HT-29 (cell line): ENCODE results near the gene CSF3R. TPM values are rescaled to one million over a fixed set of nuclear protein-coding genes. Genes with fewer than 3 reads are reported as not detected.

ENCODE experiments used
- DNase-seq: peaks from one replicate; pipeline ENCODE4 v3.0.0-alpha.2; 2015; ENCODE audit warnings: low spot score
- total RNA-seq: library from RNA; depleted of rRNA; stranded (reverse); fragments of >200 nt; shearing (Covaris generic); gene quantifications from 2 replicates; pipeline ENCODE4 v1.2.3, GENCODE V29; 2014

Gene CSF3R
- total RNA-seq, 1 experiment from 2014 or later, result not detected

DNA sequence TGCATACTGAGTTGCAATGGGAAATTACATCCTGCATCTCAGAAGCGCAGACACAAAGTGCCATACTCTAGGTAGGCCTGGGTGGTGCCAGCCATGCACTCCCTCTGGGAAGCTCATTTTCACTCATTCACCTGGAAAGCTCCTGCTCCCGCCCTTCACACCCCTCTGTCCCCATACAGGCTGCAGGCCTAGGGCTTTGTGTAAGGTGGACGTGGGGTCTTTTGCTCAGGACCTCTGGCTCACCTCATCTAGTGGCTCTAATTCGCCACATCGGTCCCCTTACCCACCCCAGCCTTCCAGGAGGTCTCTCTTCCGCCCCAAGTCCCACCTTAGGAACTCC is 19.3 kb downstream of the CSF3R start:
- peak; percentile 41 for DNase-seq

DNA sequence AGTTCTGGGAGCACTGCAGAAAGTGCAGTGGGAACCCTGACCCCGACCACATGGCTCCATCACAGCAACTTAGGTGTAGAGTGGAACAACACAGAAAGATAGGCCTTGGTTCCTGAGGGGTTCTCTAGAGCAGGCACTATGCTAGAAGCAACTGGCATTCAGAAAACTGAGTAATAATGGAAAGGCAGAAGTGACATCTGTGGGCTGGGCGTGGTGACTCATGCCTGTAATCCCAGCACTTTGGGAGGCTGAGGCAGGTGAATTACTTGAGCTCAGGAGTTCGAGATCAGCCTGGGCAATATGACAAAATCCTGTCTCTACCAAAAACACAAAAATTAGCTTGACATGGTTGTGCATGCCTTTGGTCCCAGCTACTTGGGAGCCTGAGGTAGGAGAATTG is 23.8 kb downstream of the CSF3R start:
- no peak for DNase-seq

DNA sequence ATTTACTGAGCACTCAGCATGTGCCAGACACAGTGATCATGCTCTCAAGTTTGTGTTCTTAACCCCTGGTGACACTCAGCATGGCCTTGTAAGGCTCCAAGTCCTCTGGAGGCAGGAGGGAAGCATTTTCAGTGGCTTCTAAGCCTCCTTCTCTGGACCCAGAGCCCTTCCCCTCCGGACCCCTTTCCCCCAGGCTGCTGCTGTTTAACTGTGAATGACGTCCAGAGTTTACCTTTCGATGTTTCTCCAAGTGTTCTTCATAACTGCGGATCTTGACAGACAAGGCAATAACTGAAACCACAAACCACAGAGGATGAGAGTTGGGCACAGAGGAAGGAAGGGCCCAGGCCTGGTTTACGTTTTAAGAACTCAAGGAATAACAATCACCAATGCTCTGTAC is 25.0 kb downstream of the CSF3R start:
- DNase-seq, result no peak

GRCh38 chr1:36456391-36456928 is 26.3 kb downstream of the CSF3R start:
- no peak for DNase-seq

GRCh38 chr1:36455386-36455785 is 27.3 kb downstream of the CSF3R start:
- DNase-seq, result no peak

- DNase-seq, result no peak
Observed at GRCh38 chr1:36453600-36454388, 28.9 kb downstream of the CSF3R start.

DNA sequence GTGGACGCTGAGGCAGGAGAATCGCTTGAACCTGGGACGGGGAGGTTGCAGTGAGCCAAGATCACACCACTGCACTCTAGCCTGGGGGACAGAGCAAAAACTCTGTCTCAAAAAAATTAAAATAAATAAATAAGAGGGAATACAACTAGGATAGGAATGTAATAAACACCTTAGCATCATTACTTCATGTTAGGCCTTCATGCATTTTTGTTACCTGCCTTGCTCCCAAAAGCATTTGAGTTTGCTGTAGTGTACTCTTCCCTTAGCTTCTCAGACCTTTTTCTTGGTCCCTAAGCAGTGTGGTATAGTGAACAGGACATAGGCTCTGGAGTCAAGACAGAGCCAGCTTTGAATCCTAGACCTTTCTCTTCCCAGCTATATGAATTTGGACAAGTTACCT is 29.7 kb downstream of the CSF3R start:
- DNase-seq, result no peak

GRCh38 chr1:36450919-36451305 is 31.8 kb downstream of the CSF3R start:
- DNase-seq, result no peak

DNA sequence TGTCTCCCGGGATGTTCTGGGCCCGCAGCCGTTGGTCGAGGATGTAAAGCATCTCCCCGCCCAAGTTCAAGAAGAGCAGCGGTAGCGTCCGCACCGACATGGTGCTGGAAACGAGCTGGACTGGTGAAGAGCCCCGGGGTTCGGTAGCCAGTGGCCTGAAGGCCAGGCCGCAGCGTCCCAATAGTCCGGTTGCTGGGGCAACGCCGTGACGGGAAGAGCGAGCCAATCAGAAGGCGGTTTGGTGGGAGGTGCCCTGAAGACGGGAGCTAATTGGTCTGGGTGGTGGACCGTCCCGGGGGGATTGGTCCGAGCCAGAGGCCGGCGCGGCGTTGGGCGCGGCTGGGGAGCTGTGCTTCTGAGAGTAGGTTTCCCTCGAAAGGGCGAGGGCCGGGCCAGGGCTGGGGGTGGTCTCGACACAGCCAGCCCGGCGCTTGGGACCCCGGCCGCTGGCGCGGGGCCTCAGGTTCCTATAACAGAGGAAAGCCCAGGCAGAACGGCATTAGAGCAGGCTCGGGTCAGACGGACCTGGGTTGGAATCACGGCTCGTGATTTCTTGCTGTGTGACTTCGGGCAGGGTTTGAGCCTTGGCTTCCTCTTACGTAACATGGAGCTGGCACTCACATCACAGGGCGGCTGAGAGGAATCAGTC is 32.3 kb downstream of the CSF3R start, which contains the start of gene OSCP1:
Gene OSCP1, minus strand, starts transcription at position 182 of the 649 bp plus-strand sequence. Its CDS starts 82 bp downstream, at position 100.
- DNase-seq, result peak; percentile 98

GRCh38 chr1:36448530-36449056 is 34.1 kb downstream of the CSF3R start:
- no peak for DNase-seq

DNA sequence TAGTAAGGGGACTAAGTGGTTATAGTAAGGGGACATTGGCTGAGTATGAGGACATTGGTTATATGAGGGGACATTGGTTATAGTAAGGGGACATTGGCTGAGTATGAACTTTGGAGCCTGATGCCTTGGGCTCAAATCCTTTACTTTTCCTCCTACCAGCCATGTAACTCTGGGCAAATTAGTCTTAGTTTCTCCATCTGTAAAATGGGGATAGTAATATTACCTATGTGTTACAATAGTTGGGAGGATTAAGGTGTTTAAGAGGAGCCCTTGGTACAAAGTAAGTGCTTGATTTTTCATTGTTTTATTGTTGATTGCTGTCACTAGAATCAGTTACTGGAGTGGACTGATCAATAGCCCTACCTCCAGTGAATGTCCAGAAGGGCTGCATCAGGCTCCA is 35.3 kb downstream of the CSF3R start:
- DNase-seq, result no peak

GRCh38 chr1:36446746-36447145 is 36.0 kb downstream of the CSF3R start:
- no peak for DNase-seq

DNA sequence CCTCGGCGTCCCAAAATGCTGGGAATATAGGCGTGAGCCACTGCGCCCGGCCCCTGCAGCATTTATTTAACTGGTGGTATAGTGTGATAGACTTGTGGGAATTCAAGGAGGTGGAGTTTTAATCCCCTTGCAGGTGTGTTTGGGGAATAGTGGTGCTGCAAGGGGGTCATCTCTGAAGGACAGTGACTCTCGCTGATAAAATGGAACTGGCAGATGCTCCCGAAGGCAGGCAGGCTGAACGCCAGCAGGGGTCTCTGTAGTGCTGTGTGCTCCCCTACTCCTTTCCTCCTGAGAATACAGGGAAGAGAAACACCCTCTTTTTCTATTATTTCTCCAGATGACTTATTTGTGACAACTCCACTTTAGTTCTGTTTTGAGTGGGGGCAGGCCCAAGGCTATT is 36.4 kb downstream of the CSF3R start:
- peak; percentile 22 for DNase-seq

GRCh38 chr1:36443297-36443696 is 39.4 kb downstream of the CSF3R start:
- DNase-seq, result no peak

DNA sequence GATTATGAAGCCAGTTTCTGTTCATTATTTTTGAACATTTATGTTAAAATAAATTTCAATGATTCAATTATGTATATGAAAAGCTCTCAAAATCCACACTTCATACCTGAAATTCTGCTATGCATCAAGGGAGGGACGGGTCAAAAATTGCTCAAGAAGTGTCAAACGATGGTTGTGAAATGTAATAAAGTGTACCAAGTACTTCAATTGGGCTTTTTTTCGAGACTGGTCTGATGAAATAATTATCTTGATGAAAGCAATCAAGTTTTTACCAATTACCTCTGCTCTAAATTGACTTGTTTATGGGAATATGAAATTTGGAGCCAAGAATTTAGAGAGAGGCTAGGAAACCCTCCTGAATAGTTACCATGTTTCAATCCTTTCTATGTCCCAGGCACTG is 40.4 kb downstream of the CSF3R start:
- DNase-seq, result no peak

DNA sequence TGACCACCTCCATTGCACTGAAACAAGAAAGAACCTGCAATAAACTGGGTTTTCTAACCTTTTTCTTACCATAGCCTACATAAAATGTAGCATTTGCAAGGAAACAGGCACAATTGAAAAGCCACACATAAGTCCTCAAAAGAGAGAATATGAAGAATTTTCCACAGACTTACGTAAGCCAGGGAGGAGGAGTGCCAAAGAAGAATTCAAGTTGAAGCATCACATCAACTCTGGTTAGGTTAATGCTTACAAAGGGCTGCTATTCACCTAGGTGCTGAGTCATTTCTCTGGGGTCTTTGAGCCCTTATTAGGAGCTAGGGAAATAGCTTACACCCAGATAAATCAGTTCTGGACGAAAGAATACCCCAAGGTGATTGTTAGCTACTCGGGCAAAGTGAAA is 42.1 kb downstream of the CSF3R start:
- DNase-seq, result no peak

GRCh38 chr1:36440044-36440443 is 42.7 kb downstream of the CSF3R start:
- DNase-seq, result no peak

DNA sequence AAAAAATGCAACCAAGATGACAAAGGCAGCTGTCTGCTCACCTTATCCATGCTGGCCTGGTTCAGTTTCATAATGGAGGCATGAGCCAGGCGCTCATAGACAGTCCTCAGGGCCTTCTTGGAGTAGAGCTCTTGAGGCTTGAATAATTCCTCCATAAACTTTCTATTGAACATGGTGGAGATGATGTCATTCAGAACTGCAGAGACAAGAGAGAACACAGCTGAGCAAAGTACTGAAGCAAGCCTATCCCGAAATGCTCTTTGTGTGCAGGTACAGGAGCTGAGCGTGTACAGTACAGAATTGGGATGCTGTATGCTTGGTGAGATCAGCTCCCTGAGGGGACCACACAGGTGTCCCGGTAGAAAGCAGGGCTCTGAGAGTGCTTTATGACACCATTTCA is 44.0 kb downstream of the CSF3R start:
- DNase-seq, result no peak

DNA sequence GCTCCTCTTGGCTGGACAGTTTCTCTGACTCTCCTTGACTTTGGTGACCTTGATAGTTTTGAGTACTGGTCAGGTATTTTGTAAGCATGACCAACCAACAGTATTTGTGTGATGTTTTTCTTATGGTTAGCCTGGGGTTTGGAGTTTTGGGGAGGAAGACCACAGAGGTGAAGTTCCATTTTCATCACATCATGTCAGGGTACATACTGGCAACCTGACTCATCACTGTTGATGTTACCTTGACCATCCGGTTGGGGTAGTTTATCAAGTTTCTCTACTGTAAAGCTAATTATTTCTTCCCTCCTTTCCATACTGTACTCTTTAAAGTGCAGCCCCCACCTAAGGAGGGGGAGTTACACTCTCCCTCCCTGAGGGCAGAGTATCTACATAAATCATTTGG is 45.9 kb downstream of the CSF3R start:
- peak; percentile 69 for DNase-seq

DNA sequence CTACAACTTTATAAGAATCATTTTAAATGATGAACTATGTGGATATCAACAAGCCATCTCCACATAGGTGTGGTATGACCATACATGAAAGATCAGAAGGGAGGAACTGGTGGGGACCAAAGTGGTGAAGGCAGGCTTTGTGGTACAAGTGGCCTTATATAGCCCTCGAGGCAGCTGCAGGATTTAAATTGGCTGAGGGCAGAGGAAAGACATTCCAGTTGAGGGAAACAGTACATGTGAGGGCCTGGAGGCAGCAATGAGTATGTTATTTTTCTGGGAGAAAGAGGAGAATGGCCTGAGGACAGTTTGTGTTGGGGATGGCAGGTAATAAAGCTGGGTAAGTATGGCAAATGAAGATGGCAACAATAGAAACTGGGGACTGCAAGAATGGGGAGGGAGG is 49.6 kb downstream of the CSF3R start:
- no peak for DNase-seq

GRCh38 chr1:36432616-36433015 is 50.1 kb downstream of the CSF3R start:
- DNase-seq, result peak; percentile 42

DNA sequence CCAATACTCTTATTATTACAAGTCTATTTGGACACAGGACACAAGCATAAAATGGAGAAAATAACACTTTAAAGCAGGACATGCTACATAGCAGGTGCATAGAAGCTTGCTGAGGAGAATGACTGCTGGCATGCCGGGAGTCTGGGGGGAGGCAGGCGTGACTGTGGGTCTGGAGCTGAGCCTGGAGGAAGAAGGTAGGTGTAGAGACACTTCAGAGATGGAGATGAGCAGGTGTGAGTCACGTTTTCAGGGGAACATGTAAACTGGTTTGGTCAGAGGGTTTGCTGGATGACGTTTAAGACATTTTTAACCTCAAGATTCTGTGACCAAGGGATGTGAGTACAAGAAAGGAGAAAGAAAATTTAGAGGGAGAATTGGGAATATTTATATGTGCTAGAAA is 56.9 kb downstream of the CSF3R start:
- DNase-seq, result no peak

- DNase-seq, result no peak
Observed at GRCh38 chr1:36421649-36422048, 61.1 kb downstream of the CSF3R start.
